SU-DHL-6 (cell line): ENCODE measurements around the gene ALKBH3.

ENCODE experiments used
- H2AFZ ChIP-seq: fragments of 200-600 bp; sonication (generic); 2 replicates; pipeline ENCODE4 v1.6.1; 2014; ENCODE audit warnings: low read depth, mild to moderate bottlenecking, moderate library complexity, mixed read lengths, antibody characterized with exemption, low read length; ENCODE audit not compliant: severe bottlenecking
- H3F3A ChIP-seq: fragments of 200-600 bp; shearing (Covaris generic); 2 replicates; pipeline ENCODE4 v1.6.0; 2016; ENCODE audit warnings: antibody characterized with exemption, mild to moderate bottlenecking; ENCODE audit not compliant: insufficient read depth
- H3K27ac ChIP-seq: fragments of 200-600 bp; sonication (generic); 2 replicates; pipeline ENCODE4 v1.5.1; 2016; ENCODE audit warnings: low read depth, mild to moderate bottlenecking, low read length, moderate library complexity, mixed read lengths
- H3K27me3 ChIP-seq: fragments of 200-600 bp; sonication (generic), shearing (Covaris generic); 2 replicates; pipeline ENCODE4 v1.6.0; 2014; ENCODE audit warnings: mild to moderate bottlenecking, low read length
- H3K36me3 ChIP-seq: fragments of 200-600 bp; sonication (generic); 2 replicates; pipeline ENCODE4 v1.6.1; 2014; ENCODE audit warnings: mild to moderate bottlenecking, low read length, mixed read lengths
- H3K4me2 ChIP-seq: fragments of 300-600, 200-600 bp; shearing (Covaris generic), sonication (generic); 2 replicates; pipeline ENCODE4 v1.6.0; 2014; ENCODE audit warnings: low read length, low read depth, mild to moderate bottlenecking; ENCODE audit not compliant: poor library complexity, severe bottlenecking
- H3K4me3 ChIP-seq: fragments of 200-600 bp; sonication (generic); 2 replicates; pipeline ENCODE4 v1.5.1; 2014; ENCODE audit warnings: antibody characterized with exemption, low read length, mild to moderate bottlenecking, mixed read lengths; ENCODE audit not compliant: insufficient read depth, poor library complexity, severe bottlenecking
- H3K79me2 ChIP-seq: fragments of 200-600 bp; sonication (generic); 2 replicates; pipeline ENCODE4 v1.6.1; 2014; ENCODE audit warnings: mild to moderate bottlenecking, low read length, moderate library complexity; ENCODE audit not compliant: insufficient read depth
- H3K9ac ChIP-seq: fragments of 200-600 bp; sonication (generic); 2 replicates; pipeline ENCODE4 v1.7.0; 2014; ENCODE audit warnings: mild to moderate bottlenecking, low read length
- H3K9me2 ChIP-seq: fragments of 200-600 bp; sonication (generic); replicated peaks from 2 replicates; pipeline ENCODE4 v1.6.1; 2014; ENCODE audit warnings: low read length; ENCODE audit not compliant: insufficient read depth
- H3K9me3 ChIP-seq: fragments of 200-600 bp; sonication (generic); 2 replicates; pipeline ENCODE4 v1.6.1; 2014; ENCODE audit warnings: low read length, mixed read lengths; ENCODE audit not compliant: insufficient read depth
- H4K20me1 ChIP-seq: fragments of 200-600 bp; sonication (generic); 2 replicates; pipeline ENCODE4 v1.6.1; 2014; ENCODE audit warnings: low read depth, mild to moderate bottlenecking, antibody characterized with exemption, low read length, moderate library complexity, mixed read lengths
- EZH2phosphoT487 ChIP-seq: fragments of 200-600 bp; sonication (generic), shearing (Covaris generic); conservative IDR thresholded peaks from 2 replicates; pipeline ENCODE4 v1.6.1; 2018; ENCODE audit warnings: mild to moderate bottlenecking, antibody characterized with exemption, low read length, moderate library complexity, mixed read lengths
- TF ChIP-seq, protein P1 (sequence below): fragments of 200-600 bp; sonication (generic); IDR thresholded peaks from one replicate; pipeline ENCODE4 v1.5.1; 2017; ENCODE audit warnings: antibody characterized with exemption, mild to moderate bottlenecking, low read length, moderate library complexity; ENCODE audit not compliant: insufficient read depth, poor library complexity, severe bottlenecking

The ALKBH3 gene

DNA sequence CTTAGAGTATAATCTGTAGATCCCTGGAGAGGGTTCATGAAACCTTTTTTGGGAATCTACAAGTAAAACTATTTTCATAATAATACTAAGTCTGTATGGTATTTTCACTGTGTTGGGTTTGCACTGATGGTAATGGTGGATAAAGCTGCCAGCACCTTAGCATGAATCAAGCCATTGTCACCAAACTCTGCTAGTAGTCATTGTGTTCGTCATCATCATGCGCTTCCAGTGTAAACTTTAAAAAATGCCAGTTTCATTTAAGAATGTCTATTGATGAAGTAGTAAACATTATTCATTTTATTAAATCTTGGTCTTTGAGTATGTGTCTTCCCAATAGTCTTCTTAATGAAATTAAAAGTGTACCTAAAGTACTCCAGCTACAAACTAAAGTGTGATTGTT, 15.0 kb downstream of the ALKBH3 start:
- H3K79me2 ChIP-seq: no peaks in the 10 kb centered on the region
- H2AFZ ChIP-seq: no peak overlapping the region
- H3K9me2 ChIP-seq: no peaks in the 10 kb centered on the region
- H3K9me3 ChIP-seq: no peaks in the 10 kb centered on the region
- no peak overlapping the region for H3K4me2 ChIP-seq
- H4K20me1 ChIP-seq: no peaks in the 10 kb centered on the region
- no peaks in the 10 kb centered on the region for H3K36me3 ChIP-seq
- no peaks in the 10 kb centered on the region for H3F3A ChIP-seq
- H3K4me3 ChIP-seq: no peak overlapping the region
- no peaks in the 10 kb centered on the region for H3K27me3 ChIP-seq
- no peak overlapping the region for H3K9ac ChIP-seq
- TF ChIP-seq, protein P1, sequence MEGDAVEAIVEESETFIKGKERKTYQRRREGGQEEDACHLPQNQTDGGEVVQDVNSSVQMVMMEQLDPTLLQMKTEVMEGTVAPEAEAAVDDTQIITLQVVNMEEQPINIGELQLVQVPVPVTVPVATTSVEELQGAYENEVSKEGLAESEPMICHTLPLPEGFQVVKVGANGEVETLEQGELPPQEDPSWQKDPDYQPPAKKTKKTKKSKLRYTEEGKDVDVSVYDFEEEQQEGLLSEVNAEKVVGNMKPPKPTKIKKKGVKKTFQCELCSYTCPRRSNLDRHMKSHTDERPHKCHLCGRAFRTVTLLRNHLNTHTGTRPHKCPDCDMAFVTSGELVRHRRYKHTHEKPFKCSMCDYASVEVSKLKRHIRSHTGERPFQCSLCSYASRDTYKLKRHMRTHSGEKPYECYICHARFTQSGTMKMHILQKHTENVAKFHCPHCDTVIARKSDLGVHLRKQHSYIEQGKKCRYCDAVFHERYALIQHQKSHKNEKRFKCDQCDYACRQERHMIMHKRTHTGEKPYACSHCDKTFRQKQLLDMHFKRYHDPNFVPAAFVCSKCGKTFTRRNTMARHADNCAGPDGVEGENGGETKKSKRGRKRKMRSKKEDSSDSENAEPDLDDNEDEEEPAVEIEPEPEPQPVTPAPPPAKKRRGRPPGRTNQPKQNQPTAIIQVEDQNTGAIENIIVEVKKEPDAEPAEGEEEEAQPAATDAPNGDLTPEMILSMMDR: no peak
- no peak for TF ChIP-seq EZH2phosphoT487
- H3K27ac ChIP-seq: no peak overlapping the region

DNA sequence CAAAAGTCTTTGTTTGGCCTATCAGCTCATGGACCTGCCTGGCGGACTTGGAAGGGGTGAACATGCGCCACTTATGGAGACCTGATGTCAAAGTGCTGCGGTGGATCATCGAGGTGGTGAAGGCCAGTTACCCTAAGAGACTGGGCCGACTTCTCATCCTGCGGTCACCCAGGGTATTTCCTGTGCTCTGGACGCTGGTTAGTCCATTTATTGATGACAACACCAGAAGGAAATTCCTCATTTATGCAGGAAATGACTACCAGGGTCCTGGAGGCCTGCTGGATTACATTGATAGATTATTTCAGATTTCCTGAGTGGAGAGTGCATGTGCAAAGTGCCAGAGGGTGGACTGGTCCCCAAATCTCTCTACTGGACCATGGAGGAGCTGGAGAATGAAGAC, 17.9 kb downstream of the ALKBH3 start:
- Histone ChIP-seq H4K20me1 (no peaks in the 10 kb centered on the region), H3F3A (no peaks in the 10 kb centered on the region), H3K9me2 (no peaks in the 10 kb centered on the region), H3K9me3 (no peaks in the 10 kb centered on the region), H3K27me3 (no peaks in the 10 kb centered on the region), H3K27ac (no peak overlapping the region), H3K4me3 (no peak overlapping the region), H3K36me3 (no peaks in the 10 kb centered on the region), H3K9ac (no peak overlapping the region), H3K79me2 (no peaks in the 10 kb centered on the region), H2AFZ (no peak overlapping the region), H3K4me2 (no peak overlapping the region)
- TF ChIP-seq EZH2phosphoT487: no peak
- TF ChIP-seq, protein P1: no peak

DNA sequence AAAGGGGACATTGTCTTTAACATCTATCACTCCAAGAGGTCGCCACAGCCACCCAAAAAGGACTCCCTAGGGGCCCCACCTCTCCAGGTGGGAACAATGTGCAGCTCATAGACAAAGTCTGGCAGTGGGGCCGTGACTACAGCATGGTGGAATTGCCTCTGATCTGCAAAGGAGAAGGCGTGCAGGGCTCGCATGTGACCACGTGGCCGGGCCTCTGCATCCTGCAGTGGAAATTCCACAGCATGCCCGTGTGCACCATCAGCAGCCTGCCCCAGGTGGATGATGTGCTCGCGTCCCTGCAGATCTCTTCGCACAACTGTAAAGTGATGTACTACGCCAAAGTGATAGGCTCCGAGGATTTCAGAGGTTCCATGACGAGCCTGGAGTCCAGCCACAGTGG, 18.5 kb downstream of the ALKBH3 start:
- H4K20me1 ChIP-seq: no peaks in the 10 kb centered on the region
- H3K36me3 ChIP-seq: no peaks in the 10 kb centered on the region
- H2AFZ ChIP-seq: no peak overlapping the region
- no peaks in the 10 kb centered on the region for H3F3A ChIP-seq
- H3K9me2 ChIP-seq: no peaks in the 10 kb centered on the region
- TF ChIP-seq, protein P1: no peak
- TF ChIP-seq EZH2phosphoT487: no peak
- no peak overlapping the region for H3K27ac ChIP-seq
- no peaks in the 10 kb centered on the region for H3K9me3 ChIP-seq
- no peaks in the 10 kb centered on the region for H3K79me2 ChIP-seq
- H3K4me3 ChIP-seq: no peak overlapping the region
- H3K4me2 ChIP-seq: no peak overlapping the region
- no peak overlapping the region for H3K9ac ChIP-seq
- H3K27me3 ChIP-seq: no peaks in the 10 kb centered on the region
